HG03280 (cell line): ENCODE data around the gene BORCS5.

ENCODE experiments used
- ATAC-seq: cut with Tn5 transposase; IDR thresholded peaks from one replicate; pipeline ENCODE4 v1.9.1; 2021; ENCODE audit warnings: mild to moderate bottlenecking, moderate library complexity; ENCODE audit not compliant: unreplicated experiment

The BORCS5 gene

GRCh38 chr12:12428961-12429657 is 72.2 kb downstream of the BORCS5 start:
- ATAC-seq: no peak

GRCh38 chr12:12432364-12432763 is 75.5 kb downstream of the BORCS5 start:
- ATAC-seq: no peak

- ATAC-seq: no peak
These were observed 76.4 kb downstream of the BORCS5 start for GRCh38 chr12:12433203-12433731.

GRCh38 chr12:12436831-12437345 is 80.0 kb downstream of the BORCS5 start:
- no peak for ATAC-seq

GRCh38 chr12:12439636-12440035 is 82.8 kb downstream of the BORCS5 start:
- no peak for ATAC-seq

DNA sequence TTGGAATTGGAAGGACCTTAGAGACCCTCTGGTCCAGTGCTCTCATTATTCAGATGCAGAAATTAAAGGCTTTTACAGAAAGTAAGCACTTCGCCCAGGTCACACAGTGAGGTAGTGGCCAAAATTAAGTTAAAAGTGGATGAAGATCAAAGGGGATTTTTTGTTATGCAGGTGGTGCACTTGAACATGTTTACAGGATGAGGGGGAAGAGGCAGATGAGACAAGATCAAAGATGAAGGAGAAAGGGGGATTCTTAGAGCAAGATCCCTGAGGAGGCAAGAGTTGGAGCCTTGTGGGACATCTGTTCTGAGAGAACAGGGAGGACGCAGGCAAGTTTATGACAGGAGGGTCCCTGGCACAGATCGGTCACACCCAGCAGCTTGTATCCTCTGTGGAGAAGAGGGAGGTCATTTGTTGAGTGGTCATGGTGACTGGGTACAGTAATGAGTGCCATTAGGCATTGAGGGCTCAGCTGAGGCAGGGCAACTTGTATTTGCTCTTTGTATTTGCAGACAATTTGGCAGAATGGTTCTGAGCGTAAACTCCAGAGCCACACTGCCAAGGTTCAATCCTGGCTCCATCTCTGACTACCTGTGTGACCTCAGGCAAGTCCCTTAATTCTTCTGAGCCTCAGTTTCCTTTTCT is 84.0 kb downstream of the BORCS5 start:
- no peak for ATAC-seq

- no peak for ATAC-seq
These were observed 84.5 kb downstream of the BORCS5 start for GRCh38 chr12:12441429-12441807.

GRCh38 chr12:12441843-12442461 is 85.1 kb downstream of the BORCS5 start:
- no peak for ATAC-seq

DNA sequence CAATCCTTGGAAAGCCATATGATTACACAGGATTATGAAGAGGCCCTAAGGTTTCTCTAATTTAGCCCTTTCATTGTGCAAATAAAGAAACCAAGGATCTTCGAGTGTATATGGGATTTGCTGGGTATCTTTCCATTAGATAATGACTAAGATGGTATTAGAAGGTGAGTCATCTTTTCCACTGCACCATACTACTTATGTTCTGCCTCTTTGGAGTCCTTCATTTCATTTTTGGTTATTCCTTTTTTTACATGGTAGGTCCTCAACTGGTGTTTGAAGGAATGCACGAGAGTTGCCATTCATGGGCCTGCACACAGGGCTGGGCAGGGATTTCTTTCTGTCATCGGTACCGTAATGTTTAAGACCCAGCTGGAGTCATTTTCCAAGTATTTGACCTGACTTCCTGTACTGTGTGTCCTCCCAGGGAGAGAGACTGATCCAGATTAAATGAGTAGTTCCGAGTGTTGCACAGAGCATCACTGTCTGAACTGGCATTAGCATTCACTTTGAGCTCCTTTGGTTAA is 85.7 kb downstream of the BORCS5 start:
- ATAC-seq: no peak

DNA sequence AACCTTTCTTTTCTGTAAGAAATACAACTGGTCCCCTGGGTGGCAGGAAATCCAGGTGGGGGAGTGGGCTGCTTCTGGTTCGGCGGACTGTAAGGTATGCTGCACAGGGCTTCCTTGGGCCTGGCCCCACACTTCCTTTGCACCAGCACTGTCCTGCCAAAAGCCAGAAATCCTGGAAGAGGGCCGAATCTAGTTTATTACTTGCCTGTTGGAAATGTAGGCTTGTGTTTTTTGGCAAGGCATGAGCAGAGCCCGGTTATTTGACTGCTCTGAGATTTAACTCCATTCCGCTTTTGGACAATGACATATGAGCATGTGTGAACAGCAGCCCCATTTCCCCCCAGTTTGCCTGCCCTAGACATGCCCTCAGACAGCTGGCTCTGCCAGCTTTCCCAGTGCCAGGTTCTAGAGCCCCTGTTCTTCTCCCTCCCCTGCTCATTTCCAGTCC is 86.6 kb downstream of the BORCS5 start:
- ATAC-seq: no peak

- ATAC-seq: no peak
These were observed 88.4 kb downstream of the BORCS5 start for GRCh38 chr12:12445165-12445881.

- no peak for ATAC-seq
These were observed 89.0 kb downstream of the BORCS5 start for GRCh38 chr12:12445882-12446181.

GRCh38 chr12:12446786-12447185 is 89.9 kb downstream of the BORCS5 start:
- no peak for ATAC-seq

DNA sequence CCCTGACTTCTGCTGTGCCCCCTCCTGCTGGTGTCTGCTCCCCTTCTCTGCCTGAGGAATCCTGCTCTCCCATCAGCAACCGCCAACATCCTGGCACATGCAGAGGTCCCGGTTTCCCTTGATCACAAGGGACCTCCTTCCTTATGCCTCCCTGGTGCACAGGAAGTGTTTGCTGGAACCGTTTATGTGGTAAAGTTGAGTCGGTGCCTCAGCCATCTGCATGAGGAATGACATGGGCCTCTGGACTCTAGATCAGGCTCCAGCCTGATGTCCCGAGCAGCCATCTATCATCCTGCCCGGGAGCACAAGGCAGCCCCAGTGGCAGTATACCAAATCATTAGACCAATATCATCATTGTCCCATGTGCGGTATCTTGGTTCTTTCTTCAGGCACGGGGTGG is 90.4 kb downstream of the BORCS5 start:
- ATAC-seq: no peak

GRCh38 chr12:12447837-12448236 is 91.0 kb downstream of the BORCS5 start:
- ATAC-seq: no peak

DNA sequence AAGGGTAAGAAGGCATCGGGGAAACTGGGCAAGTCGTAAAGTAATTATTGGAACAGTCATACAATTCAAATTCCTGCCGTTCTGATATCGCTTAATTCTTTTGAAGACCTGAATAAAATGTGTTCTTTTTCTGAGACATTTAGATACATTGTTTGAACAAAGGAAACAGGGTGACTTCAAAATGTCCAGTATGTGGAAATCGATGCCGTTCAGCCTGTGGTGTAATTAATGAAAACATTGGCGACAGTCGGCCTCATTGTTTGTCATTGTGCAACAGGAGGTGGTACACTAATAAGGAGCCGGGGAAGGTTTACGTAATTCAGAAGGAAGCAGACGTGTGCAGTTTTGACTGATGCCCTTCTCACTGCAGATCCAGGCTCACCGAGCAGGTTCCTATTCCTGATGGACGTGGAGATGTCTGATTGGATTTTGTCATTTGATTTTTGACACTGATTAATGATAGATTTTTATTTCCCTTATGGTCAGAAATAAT is 92.7 kb downstream of the BORCS5 start:
- ATAC-seq: no peak

DNA sequence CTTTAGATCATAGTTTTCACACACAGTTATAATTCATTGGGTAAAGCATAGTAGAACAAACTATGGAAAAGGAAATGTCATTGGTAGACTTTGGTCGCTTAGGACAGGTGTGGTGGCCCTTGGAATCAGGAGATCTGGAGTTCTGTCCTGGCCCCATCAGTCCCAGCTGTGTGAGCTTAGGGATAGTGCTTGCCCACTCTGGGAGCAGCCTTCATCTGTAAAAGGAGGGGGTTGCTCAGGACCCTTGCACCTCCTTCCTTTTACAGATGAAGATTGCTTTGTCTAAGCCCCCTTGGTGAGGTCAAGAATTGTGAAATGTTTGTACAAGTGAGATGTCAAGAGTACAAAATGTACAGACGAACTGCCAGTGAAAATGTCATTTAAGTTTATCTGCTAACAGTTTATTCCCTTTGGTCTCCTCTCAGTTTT is 93.2 kb downstream of the BORCS5 start:
- ATAC-seq: no peak

DNA sequence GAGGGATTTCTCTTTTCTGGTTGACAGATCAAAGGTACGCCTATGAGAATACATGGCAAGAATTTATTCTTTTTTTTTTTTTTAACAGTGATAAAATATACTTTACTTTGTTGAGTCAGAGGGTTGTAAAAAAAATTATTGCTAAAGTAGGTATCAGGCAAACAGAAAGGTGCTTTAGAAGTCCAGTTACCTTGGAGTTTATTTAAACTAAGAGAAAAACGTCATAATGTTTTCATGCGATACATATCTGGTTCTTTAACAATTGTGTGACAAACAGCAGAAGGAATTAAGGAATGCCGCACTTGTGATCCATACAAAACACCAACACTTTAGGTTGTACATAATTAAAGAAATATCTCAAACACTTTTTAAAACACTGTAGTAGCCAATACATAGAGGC is 94.2 kb downstream of the BORCS5 start:
- ATAC-seq: no peak

GRCh38 chr12:12452326-12452902 is 95.5 kb downstream of the BORCS5 start:
- no peak for ATAC-seq

GRCh38 chr12:12453635-12454034 is 96.8 kb downstream of the BORCS5 start:
- ATAC-seq: no peak
